Measurements from ENCODE around the gene DYNLL2.
"Not testable (repeated sequence)": the region's sequence is repeated elsewhere in the genome, so short reads cannot be mapped to it uniquely, and the experiment has no call there.

DYNLL2 gene

GRCh38 chr17:58107306-58107705 is 24.1 kb downstream of the DYNLL2 start:
- no peak for DNase-seq

- DNase-seq = no peak
These were observed 26.0 kb downstream of the DYNLL2 start for GRCh38 chr17:58109197-58109596.

DNA sequence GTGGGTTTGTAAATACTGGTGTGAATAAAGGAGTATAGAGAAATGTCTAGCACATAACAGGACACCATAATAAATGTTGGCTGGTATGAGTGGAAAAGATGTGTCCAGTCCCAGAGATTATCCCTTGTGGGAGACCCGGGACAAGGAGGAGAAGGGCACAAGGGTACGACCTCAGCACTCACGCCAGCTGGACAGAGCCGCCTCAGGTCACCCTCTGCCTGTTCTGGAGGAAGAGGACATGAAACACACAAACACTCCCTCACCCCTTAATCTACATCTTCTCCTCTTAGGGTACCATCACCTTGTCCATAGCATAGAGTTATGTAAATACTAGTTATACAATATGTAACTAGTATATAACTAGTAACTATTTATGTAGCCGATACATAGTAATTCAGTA is 26.8 kb downstream of the DYNLL2 start:
- DNase-seq = no peak

DNA sequence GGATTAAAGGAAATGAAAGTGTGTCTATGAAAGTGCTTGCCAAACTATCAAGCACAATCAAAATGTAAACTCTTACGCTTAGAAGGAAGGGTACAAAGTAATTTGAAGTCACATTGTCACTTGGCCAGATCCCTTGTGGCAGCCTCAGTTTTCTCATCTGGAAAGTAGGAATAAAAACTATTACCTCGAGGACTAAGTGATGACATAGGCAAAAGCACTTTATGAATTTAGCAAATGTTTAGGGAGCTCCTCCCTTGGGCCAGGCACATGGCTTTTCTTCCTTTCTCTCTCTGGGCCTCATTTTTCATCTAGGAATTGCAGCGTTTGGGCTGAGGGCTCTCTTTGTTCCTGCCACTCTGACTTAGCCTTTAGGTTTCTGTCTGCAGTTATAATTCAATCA is 28.5 kb downstream of the DYNLL2 start:
- no peak for DNase-seq

DNA sequence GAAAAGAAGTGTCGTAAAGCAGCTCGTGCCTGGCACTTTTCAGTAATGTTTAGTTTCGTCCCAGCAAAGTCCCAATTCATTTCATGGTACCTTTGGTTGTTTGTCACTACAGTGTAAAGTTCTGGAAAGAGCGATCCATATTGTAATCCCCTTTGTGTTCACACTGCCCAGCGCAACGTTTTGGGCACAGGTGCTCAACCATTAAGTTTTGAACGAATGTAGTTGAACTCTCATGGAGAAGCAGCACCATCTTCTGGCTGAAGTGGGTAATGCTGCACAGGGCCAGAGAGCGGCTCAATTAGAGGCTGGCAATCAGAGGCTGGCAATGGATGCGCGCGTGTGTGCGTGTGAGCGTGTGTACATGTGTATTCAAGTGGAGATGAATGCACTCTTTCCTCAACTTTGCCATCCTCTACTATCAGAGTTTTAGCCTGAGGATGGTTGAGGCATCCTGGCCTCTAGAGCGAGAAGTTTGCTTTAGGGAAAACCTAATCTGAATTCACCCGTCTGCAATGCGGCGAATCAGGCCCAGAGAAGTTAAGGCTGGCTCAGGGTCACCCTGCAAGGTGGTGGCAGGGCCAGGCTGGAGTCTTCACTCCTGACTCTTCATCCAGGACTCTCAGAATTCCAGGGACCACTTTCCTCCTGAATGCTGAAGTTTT is 29.9 kb downstream of the DYNLL2 start:
- peak; percentile 30 for DNase-seq

DNA sequence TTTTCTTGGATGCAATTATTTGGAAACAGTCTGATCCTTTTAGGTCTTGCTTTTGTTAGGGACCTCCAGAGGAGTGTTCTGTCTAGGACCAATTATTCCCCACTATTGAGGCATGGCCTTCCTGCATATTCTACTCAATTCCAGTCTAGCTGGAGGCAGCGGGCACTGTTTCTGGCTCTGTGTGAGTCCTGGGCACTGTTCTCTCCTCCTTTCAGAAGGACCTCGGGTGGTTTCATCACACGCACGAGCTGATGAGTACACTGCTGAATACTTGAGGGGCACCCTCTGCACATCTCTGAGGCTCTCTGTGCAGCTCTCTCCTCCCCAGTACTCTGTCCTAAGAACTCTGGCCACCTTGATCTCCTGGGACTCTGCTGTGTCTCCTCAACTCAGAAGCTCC is 30.7 kb downstream of the DYNLL2 start:
- no peak for DNase-seq

DNA sequence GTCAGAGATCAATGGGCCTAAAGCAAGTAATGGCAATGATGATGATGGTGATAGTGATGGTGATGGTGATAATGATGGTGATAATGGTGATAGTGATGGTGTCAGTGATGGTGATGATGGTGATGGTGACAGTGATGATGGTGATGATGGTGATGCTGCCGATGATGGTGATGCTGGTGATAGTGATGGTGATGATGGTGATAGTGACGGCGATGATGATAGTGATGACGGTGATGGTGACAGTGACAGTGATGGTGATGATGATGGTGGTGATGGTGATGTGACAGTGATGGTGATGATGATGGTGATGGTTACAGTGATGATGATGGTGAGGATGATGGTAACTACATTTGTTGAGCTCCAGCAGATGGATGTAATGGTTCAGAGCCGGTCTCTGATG is 34.2 kb downstream of the DYNLL2 start:
- DNase-seq = no peak

GRCh38 chr17:58119491-58119890 is 36.3 kb downstream of the DYNLL2 start:
- DNase-seq = no peak

DNA sequence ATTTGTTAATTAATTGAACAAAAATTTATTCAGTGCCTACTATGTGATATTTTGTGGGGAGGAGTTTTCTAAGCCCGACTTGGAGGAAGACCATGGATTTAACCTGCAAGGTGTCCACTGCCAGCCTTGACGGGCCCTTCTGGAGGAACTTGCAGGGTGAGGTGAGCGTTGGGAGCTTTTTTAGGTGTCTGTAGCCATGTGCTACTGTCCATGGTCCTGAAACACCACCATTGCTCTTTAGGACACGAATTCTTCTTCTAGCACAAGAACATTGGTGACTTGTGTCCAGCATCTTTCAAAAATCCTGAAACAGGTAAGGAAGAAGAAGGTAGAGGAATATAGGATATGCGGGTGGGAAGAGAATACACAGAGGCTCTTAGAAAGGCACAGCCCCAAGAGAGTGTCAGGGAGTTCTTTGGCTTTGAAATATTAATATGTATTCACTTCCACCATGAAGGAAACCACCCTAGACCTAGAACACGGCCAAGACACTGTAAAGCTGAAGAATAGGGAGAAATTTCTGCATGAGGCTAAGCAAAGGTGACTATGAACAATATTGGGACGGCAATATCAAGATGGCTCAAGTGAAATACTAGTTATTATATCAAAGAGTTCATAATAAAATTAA is 37.1 kb downstream of the DYNLL2 start:
- no peak for DNase-seq

- no peak for DNase-seq
These were observed 38.7 kb downstream of the DYNLL2 start for GRCh38 chr17:58121925-58122324.

- DNase-seq = no peak
These were observed 44.6 kb downstream of the DYNLL2 start for GRCh38 chr17:58127846-58128245.

DNA sequence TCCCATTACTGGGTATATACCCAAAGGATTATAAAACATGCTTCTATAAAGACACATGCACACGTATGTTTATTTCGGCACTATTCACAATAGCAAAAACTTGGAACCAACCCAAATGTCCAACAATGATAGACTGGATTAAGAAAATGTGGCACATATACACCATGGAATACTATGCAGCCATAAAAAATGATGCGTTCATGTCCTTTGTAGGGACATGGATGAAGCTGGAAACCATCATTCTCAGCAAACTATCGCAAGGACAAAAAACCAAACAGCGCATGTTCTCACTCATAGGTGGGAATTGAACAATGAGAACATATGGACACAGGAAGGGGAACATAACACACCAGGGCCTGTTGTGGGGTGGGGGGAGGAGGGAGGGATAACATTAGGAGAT is 49.5 kb downstream of the DYNLL2 start:
- DNase-seq = not testable (repeated sequence)

- DNase-seq = no peak
These were observed 53.6 kb downstream of the DYNLL2 start for GRCh38 chr17:58136669-58137279.

GRCh38 chr17:58141505-58141904 is 58.3 kb downstream of the DYNLL2 start:
- DNase-seq = no peak

GRCh38 chr17:58143335-58143734 is 60.1 kb downstream of the DYNLL2 start:
- not testable (repeated sequence) for DNase-seq

DNA sequence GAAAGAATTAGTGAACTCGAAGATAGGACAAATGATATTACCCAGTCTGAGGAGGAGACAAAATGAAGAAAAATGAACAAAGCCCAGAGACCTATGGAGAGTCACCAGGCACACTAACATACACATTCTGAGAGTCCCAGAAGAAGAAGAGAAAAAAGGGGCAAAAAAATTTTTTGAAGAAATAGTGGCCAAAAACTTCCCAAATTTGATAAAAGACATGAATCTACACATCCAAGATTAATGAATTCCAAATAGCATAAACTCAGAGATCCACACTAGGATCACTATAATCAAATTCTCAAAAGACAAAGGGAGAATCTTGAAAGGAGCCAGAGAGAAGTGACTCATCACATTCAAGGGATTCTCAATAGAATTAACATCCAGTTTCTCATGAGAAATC is 61.6 kb downstream of the DYNLL2 start:
- no peak for DNase-seq
